SK-N-SH treated with all-trans-retinoic acid at 6 μM for 48 hours (cell line): ENCODE results near the gene CHMP4A.

ENCODE experiments used
- ATAC-seq: fragments of 200-7000 bp; cut with Tn5 transposase; 3 replicates; pipeline ENCODE4 v1.9.1; 2020; ENCODE audit warnings: mild to moderate bottlenecking, moderate library complexity
- ARNTL ChIP-seq: fragments of 450-650 bp; formaldehyde crosslinking; IDR thresholded peaks from 2 replicates; pipeline ENCODE4 v1.5.0; 2020; ENCODE audit warnings: low read depth, mild to moderate bottlenecking, moderate library complexity, borderline replicate concordance
- CSDC2 ChIP-seq: fragments of 250-450 bp; sonication (Bioruptor Pico); IDR thresholded peaks from 2 replicates; pipeline ENCODE4 v1.5.0; 2020; ENCODE audit warnings: mild to moderate bottlenecking, moderate library complexity
- ESRRG ChIP-seq: fragments of 250-450 bp; sonication (Bioruptor Pico); IDR thresholded peaks from 2 replicates; pipeline ENCODE4 v1.6.1; 2021; ENCODE audit warnings: mild to moderate bottlenecking
- GLIS3 ChIP-seq: fragments of 250-450 bp; sonication (Bioruptor Pico); IDR thresholded peaks from 2 replicates; pipeline ENCODE4 v1.5.0; 2020; ENCODE audit warnings: mild to moderate bottlenecking, moderate library complexity
- ISL1 ChIP-seq: fragments of 250-450 bp; sonication (Bioruptor Pico); IDR thresholded peaks from 2 replicates; pipeline ENCODE4 v2.1.2; 2022; ENCODE audit warnings: mild to moderate bottlenecking, moderate library complexity
- OSR1 ChIP-seq: fragments of 250-450 bp; sonication (Bioruptor Pico); IDR thresholded peaks from 2 replicates; pipeline ENCODE4 v1.8.0; 2022; ENCODE audit warnings: moderate library complexity, mild to moderate bottlenecking, inconsistent platforms
- PPARA ChIP-seq: fragments of 250-450 bp; sonication (Bioruptor Pico); IDR thresholded peaks from 2 replicates; pipeline ENCODE4 v1.5.0; 2020; ENCODE audit warnings: mild to moderate bottlenecking, borderline replicate concordance
- RARB ChIP-seq: fragments of 250-450 bp; sonication (Bioruptor Pico); IDR thresholded peaks from 2 replicates; pipeline ENCODE4 v1.8.0; 2021; ENCODE audit warnings: mild to moderate bottlenecking, moderate library complexity
- SNAI2 ChIP-seq: fragments of 250-450 bp; sonication (Bioruptor Pico); IDR thresholded peaks from 2 replicates; pipeline ENCODE4 v1.5.0; 2020; ENCODE audit warnings: mild to moderate bottlenecking, moderate library complexity
- TCF4 ChIP-seq: fragments of 250-450 bp; sonication (Bioruptor Pico); IDR thresholded peaks from 2 replicates; pipeline ENCODE4 v1.8.0; 2021; ENCODE audit warnings: mild to moderate bottlenecking, moderate library complexity, borderline replicate concordance
- TOX ChIP-seq: fragments of 250-450 bp; sonication (Bioruptor Pico); IDR thresholded peaks from 2 replicates; pipeline ENCODE4 v1.8.0; 2021; ENCODE audit warnings: mild to moderate bottlenecking, moderate library complexity, borderline replicate concordance
- ZC3H10 ChIP-seq: fragments of 250-450 bp; sonication (Bioruptor Pico); IDR thresholded peaks from 2 replicates; pipeline ENCODE4 v1.5.1; 2021; ENCODE audit warnings: mild to moderate bottlenecking, moderate library complexity
- ZFP3 ChIP-seq: fragments of 250-450 bp; sonication (Bioruptor Pico); IDR thresholded peaks from 2 replicates; pipeline ENCODE4 v1.5.0; 2020; ENCODE audit warnings: mild to moderate bottlenecking, moderate library complexity
- ZFP30 ChIP-seq: fragments of 450-650 bp; formaldehyde crosslinking; IDR thresholded peaks from 2 replicates; pipeline ENCODE4 v1.5.0; 2022; ENCODE audit warnings: mild to moderate bottlenecking, moderate library complexity
- ZNF70 ChIP-seq: fragments of 450-650 bp; formaldehyde crosslinking; IDR thresholded peaks from 2 replicates; pipeline ENCODE4 v1.5.0; 2020; ENCODE audit warnings: mild to moderate bottlenecking, moderate library complexity
- ZNF8 ChIP-seq: fragments of 450-650 bp; formaldehyde crosslinking; IDR thresholded peaks from 2 replicates; pipeline ENCODE4 v1.5.0; 2020; ENCODE audit warnings: mild to moderate bottlenecking, moderate library complexity
- TF ChIP-seq, protein P1 (sequence below): fragments of 250-450 bp; sonication (Bioruptor Pico); IDR thresholded peaks from 2 replicates; pipeline ENCODE4 v1.5.1; 2020; ENCODE audit warnings: low read depth, mild to moderate bottlenecking, moderate library complexity
- TF ChIP-seq, protein P2 (sequence below): fragments of 250-450 bp; sonication (Bioruptor Pico); IDR thresholded peaks from 2 replicates; pipeline ENCODE4 v1.8.0; 2021; ENCODE audit warnings: low read depth, mild to moderate bottlenecking, moderate library complexity, borderline replicate concordance
- TF ChIP-seq, protein P3 (sequence below): fragments of 250-450 bp; sonication (Bioruptor Pico); IDR thresholded peaks from 2 replicates; pipeline ENCODE4 v1.5.1; 2021; ENCODE audit warnings: mild to moderate bottlenecking, moderate library complexity
- TF ChIP-seq, protein P4 (sequence below): fragments of 250-450 bp; sonication (Bioruptor Pico); IDR thresholded peaks from 2 replicates; pipeline ENCODE4 v1.5.0; 2020; ENCODE audit warnings: mild to moderate bottlenecking, moderate library complexity

The CHMP4A gene

DNA sequence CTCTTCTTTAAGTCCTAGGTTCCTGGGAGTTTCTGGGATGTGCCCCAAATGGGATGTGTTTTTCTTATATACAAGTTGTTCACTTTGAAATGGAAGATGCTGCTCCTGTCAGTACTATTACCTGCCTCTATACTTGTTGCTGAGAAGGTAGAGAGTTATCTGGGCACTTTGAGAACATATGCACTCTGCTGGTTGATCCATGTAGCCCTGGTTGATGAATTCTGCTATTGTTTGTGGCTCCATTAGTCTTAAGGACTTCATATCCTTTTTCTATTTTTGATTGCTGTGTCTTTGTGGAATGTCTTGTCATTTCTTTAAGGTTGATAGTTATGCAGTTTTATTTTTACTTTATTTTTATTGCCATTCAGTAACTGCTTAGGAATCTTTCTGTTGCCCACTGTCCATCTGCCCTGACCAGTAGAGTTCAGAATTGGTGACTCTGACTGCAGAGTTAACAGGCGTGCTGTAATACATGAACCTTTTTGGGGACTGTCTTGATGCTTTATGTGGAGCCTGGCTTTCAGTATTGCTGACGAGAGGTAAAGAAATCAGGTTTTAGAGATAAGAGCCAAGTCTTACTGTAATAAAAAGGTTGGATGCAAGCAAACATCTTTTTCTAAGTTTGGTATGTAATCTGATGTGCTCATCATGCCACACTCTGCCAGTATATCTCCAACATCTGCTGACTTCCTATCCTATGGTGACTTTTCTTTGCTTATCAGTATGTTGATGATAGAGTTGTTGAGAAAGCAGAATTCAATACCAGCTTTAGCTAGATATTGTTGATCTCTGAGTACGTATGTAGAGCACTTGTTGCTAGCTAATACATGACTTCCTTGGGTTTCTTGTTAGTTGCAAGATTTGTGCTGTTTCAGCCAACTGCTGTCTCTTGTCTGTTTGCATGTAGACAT, 21.1 kb upstream of the CHMP4A start:
- TF ChIP-seq ZFP3 (CRISPR knock-in tag) = no peak
- TF ChIP-seq OSR1 (CRISPR knock-in tag) = no peak
- TF ChIP-seq ARNTL = no peak
- no peak for TF ChIP-seq SNAI2 (CRISPR knock-in tag)
- TF ChIP-seq, protein P1, sequence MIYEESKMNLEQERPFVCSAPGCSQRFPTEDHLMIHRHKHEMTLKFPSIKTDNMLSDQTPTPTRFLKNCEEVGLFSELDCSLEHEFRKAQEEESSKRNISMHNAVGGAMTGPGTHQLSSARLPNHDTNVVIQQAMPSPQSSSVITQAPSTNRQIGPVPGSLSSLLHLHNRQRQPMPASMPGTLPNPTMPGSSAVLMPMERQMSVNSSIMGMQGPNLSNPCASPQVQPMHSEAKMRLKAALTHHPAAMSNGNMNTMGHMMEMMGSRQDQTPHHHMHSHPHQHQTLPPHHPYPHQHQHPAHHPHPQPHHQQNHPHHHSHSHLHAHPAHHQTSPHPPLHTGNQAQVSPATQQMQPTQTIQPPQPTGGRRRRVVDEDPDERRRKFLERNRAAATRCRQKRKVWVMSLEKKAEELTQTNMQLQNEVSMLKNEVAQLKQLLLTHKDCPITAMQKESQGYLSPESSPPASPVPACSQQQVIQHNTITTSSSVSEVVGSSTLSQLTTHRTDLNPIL (CRISPR knock-in tag) = no peak
- TF ChIP-seq, protein P2, sequence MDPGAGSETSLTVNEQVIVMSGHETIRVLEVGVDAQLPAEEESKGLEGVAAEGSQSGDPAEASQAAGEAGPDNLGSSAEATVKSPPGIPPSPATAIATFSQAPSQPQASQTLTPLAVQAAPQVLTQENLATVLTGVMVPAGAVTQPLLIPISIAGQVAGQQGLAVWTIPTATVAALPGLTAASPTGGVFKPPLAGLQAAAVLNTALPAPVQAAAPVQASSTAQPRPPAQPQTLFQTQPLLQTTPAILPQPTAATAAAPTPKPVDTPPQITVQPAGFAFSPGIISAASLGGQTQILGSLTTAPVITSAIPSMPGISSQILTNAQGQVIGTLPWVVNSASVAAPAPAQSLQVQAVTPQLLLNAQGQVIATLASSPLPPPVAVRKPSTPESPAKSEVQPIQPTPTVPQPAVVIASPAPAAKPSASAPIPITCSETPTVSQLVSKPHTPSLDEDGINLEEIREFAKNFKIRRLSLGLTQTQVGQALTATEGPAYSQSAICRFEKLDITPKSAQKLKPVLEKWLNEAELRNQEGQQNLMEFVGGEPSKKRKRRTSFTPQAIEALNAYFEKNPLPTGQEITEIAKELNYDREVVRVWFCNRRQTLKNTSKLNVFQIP (CRISPR knock-in tag) = no peak
- TF ChIP-seq, protein P3, sequence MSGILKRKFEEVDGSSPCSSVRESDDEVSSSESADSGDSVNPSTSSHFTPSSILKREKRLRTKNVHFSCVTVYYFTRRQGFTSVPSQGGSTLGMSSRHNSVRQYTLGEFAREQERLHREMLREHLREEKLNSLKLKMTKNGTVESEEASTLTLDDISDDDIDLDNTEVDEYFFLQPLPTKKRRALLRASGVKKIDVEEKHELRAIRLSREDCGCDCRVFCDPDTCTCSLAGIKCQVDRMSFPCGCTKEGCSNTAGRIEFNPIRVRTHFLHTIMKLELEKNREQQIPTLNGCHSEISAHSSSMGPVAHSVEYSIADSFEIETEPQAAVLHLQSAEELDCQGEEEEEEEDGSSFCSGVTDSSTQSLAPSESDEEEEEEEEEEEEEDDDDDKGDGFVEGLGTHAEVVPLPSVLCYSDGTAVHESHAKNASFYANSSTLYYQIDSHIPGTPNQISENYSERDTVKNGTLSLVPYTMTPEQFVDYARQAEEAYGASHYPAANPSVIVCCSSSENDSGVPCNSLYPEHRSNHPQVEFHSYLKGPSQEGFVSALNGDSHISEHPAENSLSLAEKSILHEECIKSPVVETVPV (CRISPR knock-in tag) = no peak
- no peak for TF ChIP-seq RARB (CRISPR knock-in tag)
- TF ChIP-seq TOX = no peak
- no peak for TF ChIP-seq GLIS3 (CRISPR knock-in tag)
- TF ChIP-seq ZC3H10 = no peak
- TF ChIP-seq, all 23 proteins: peak for 0
- no peak for ATAC-seq

DNA sequence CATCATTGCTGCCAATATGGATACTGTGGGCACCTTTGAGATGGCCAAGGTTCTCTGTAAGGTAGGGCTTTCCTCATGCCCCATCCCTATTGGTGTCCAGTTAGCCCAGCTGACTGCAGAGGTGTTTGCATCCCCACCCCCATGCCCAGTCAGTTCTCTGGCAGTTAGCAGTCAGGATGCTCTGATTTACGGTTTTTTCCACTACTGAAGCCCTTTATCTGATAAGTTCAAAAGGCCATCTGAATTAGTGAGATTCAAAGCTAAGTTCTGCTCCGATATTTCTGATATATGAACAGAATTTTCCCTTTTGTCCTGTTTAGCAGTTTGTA, 20.2 kb upstream of the CHMP4A start:
- peak; percentile 24 for ATAC-seq
- TF ChIP-seq TCF4 (CRISPR knock-in tag) = no peak
- TF ChIP-seq ZFP30 (CRISPR knock-in tag) = no peak
- TF ChIP-seq, protein P2 (CRISPR knock-in tag) = no peak
- TF ChIP-seq, protein P1 (CRISPR knock-in tag) = no peak
- no peak for TF ChIP-seq ZNF70 (CRISPR knock-in tag)
- TF ChIP-seq CSDC2 = no peak
- no peak for TF ChIP-seq ISL1 (CRISPR knock-in tag)
- TF ChIP-seq, protein P4, sequence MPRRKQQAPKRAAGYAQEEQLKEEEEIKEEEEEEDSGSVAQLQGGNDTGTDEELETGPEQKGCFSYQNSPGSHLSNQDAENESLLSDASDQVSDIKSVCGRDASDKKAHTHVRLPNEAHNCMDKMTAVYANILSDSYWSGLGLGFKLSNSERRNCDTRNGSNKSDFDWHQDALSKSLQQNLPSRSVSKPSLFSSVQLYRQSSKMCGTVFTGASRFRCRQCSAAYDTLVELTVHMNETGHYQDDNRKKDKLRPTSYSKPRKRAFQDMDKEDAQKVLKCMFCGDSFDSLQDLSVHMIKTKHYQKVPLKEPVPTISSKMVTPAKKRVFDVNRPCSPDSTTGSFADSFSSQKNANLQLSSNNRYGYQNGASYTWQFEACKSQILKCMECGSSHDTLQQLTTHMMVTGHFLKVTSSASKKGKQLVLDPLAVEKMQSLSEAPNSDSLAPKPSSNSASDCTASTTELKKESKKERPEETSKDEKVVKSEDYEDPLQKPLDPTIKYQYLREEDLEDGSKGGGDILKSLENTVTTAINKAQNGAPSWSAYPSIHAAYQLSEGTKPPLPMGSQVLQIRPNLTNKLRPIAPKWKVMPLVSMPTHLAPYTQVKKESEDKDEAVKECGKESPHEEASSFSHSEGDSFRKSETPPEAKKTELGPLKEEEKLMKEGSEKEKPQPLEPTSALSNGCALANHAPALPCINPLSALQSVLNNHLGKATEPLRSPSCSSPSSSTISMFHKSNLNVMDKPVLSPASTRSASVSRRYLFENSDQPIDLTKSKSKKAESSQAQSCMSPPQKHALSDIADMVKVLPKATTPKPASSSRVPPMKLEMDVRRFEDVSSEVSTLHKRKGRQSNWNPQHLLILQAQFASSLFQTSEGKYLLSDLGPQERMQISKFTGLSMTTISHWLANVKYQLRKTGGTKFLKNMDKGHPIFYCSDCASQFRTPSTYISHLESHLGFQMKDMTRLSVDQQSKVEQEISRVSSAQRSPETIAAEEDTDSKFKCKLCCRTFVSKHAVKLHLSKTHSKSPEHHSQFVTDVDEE (CRISPR knock-in tag) = no peak
- TF ChIP-seq, protein P3 (CRISPR knock-in tag) = no peak
- no peak for TF ChIP-seq ESRRG (CRISPR knock-in tag)
- no peak for TF ChIP-seq TOX
- TF ChIP-seq ZC3H10 = no peak
- TF ChIP-seq RARB (CRISPR knock-in tag) = no peak
- TF ChIP-seq ZNF8 (CRISPR knock-in tag) = no peak
- TF ChIP-seq GLIS3 (CRISPR knock-in tag) = no peak
- TF ChIP-seq PPARA = no peak
- TF ChIP-seq SNAI2 (CRISPR knock-in tag) = no peak
- no peak for TF ChIP-seq OSR1 (CRISPR knock-in tag)
